GM23338 (cell line): ENCODE data around the gene KCTD10. TPM values are rescaled to one million over a fixed set of nuclear protein-coding genes. Genes with fewer than 3 reads are reported as not detected.

Experiments
- ATAC-seq: fragments of 200-7000 bp; cut with Tn5 transposase; 3 replicates; pipeline ENCODE4 v1.9.1; 2020
- DNase-seq: peaks from one replicate; pipeline ENCODE4 v3.0.0-alpha.2; 2015; ENCODE audit warnings: low spot score
- H2AFZ ChIP-seq: fragments of 200-600 bp; sonication (generic); 2 replicates; pipeline ENCODE4 v1.8.0; 2016; ENCODE audit warnings: antibody characterized with exemption, mild to moderate bottlenecking, moderate library complexity
- H3F3A ChIP-seq: fragments of 200-600 bp; sonication (generic); replicated peaks from 2 replicates; pipeline ENCODE4 v1.8.0; 2017; ENCODE audit warnings: antibody characterized with exemption, mixed run types, low read depth
- H3K27ac ChIP-seq: fragments of 200-600 bp; sonication (generic); 2 replicates; pipeline ENCODE4 v1.6.1; 2016; ENCODE audit warnings: low read depth
- H3K27me3 ChIP-seq: fragments of 200-600 bp; sonication (generic); 2 replicates; pipeline ENCODE4 v1.8.0; 2016; ENCODE audit warnings: mild to moderate bottlenecking, mixed run types, moderate library complexity; ENCODE audit not compliant: insufficient read depth
- H3K36me3 ChIP-seq: fragments of 200-600 bp; sonication (generic); 2 replicates; pipeline ENCODE4 v1.8.0; 2016; ENCODE audit warnings: mild to moderate bottlenecking; ENCODE audit not compliant: insufficient read depth
- H3K4me1 ChIP-seq: fragments of 200-600 bp; sonication (generic); 2 replicates; pipeline ENCODE4 v1.8.0; 2016; ENCODE audit warnings: mild to moderate bottlenecking, moderate library complexity; ENCODE audit not compliant: insufficient read depth
- H3K4me2 ChIP-seq: fragments of 200-600 bp; sonication (generic); 2 replicates; pipeline ENCODE4 v1.7.1; 2017; ENCODE audit warnings: mixed run types
- H3K4me3 ChIP-seq: fragments of 200-600 bp; sonication (generic); 2 replicates; pipeline ENCODE4 v1.6.1; 2016; ENCODE audit warnings: mixed run types
- H3K79me2 ChIP-seq: fragments of 200-600 bp; sonication (generic); replicated peaks from 2 replicates; pipeline ENCODE4 v1.8.0; 2017; ENCODE audit warnings: mild to moderate bottlenecking; ENCODE audit not compliant: insufficient read depth
- H3K9me2 ChIP-seq: fragments of 200-600 bp; sonication (generic); 2 replicates; pipeline ENCODE4 v1.8.0; 2017; ENCODE audit not compliant: insufficient read depth
- H4K20me1 ChIP-seq: fragments of 200-600 bp; sonication (generic); replicated peaks from 2 replicates; pipeline ENCODE4 v1.8.0; 2017; ENCODE audit warnings: mild to moderate bottlenecking; ENCODE audit not compliant: insufficient read depth
- H3K27ac Mint-ChIP-seq: 2 replicates; pipeline ENCODE4 v1.8.0; 2020; ENCODE audit warnings: inconsistent platforms, mild to moderate bottlenecking, moderate library complexity, mixed read lengths
- H3K27me3 Mint-ChIP-seq: 3 replicates; pipeline ENCODE4 v1.8.0; 2022; ENCODE audit warnings: low read depth, mild to moderate bottlenecking, moderate library complexity, mixed read lengths, inconsistent platforms; ENCODE audit not compliant: insufficient read depth, poor library complexity
- H3K36me3 Mint-ChIP-seq: 3 replicates; pipeline ENCODE4 v1.8.0; 2021; ENCODE audit warnings: low read depth, mild to moderate bottlenecking, inconsistent platforms, moderate library complexity, mixed read lengths
- H3K4me1 Mint-ChIP-seq: 3 replicates; pipeline ENCODE4 v1.8.0; 2020; ENCODE audit warnings: mild to moderate bottlenecking, inconsistent platforms, mixed read lengths
- H3K4me3 Mint-ChIP-seq: 3 replicates; pipeline ENCODE4 v1.8.0; 2021; ENCODE audit warnings: moderate library complexity, mild to moderate bottlenecking, inconsistent platforms, mixed read lengths
- H3K9me3 Mint-ChIP-seq: 3 replicates; pipeline ENCODE4 v1.8.0; 2020; ENCODE audit warnings: moderate library complexity, mild to moderate bottlenecking, inconsistent platforms, mixed read lengths
- CREB1 ChIP-seq: fragments of 250-450 bp; sonication (Bioruptor Pico); IDR thresholded peaks from 2 replicates; pipeline ENCODE4 v1.5.0; 2020; ENCODE audit warnings: low read depth, mild to moderate bottlenecking, moderate library complexity
- CTCF ChIP-seq, 2 experiments: fragments of 200-600 bp in 1 of 2; sonication (generic) in 1 of 2; conservative IDR thresholded peaks; 2 replicates each; pipeline versions ENCODE4 v1.5.1 to v1.6.1; 2016 to 2017; ENCODE audit warnings: antibody characterized with exemption in 2 of 2, low read depth in 2 of 2, mild to moderate bottlenecking in 2 of 2, moderate library complexity in 1 of 2
- NANOG ChIP-seq: IDR thresholded peaks from 2 replicates; pipeline ENCODE4 v1.6.1; 2016; ENCODE audit warnings: antibody characterized with exemption, borderline replicate concordance
- POLR2AphosphoS5 ChIP-seq: IDR thresholded peaks from 2 replicates; pipeline ENCODE4 v1.6.1; 2016; ENCODE audit warnings: antibody characterized with exemption, low read depth
- REST ChIP-seq: IDR thresholded peaks from one replicate; pipeline ENCODE4 v1.6.1; 2018; ENCODE audit warnings: antibody characterized with exemption; ENCODE audit not compliant: unreplicated experiment
- STAT1 ChIP-seq: IDR thresholded peaks from one replicate; pipeline ENCODE4 v1.6.1; 2016; ENCODE audit warnings: antibody characterized with exemption; ENCODE audit not compliant: unreplicated experiment
- ZNF114 ChIP-seq: fragments of 250-450 bp; sonication (Bioruptor Pico); IDR thresholded peaks from 2 replicates; pipeline ENCODE4 v1.5.0; 2020; ENCODE audit warnings: mild to moderate bottlenecking, moderate library complexity
- ZNF331 ChIP-seq: fragments of 250-450 bp; sonication (Bioruptor Pico); IDR thresholded peaks from 2 replicates; pipeline ENCODE4 v1.5.0; 2020; ENCODE audit warnings: low read depth, mild to moderate bottlenecking, moderate library complexity
- polyA plus RNA-seq: library from polyadenylated mRNA; unstranded; fragments of >200 nt; fragmentation: Nextera tagmentation; extraction: Ambion mirVana; gene quantifications from 2 replicates; pipeline ENCODE4 v1.2.1, GENCODE V29; 2016
- total RNA-seq: library from RNA; depleted of rRNA; stranded (reverse); fragments of >200 nt; shearing (Covaris generic); gene quantifications from 2 replicates; pipeline ENCODE4 v1.2.3, GENCODE V29; 2014

The KCTD10 gene
- total and polyA plus RNA-seq, 2 experiments from 2014 or later = 15.8 to 45.2 TPM

GRCh38 chr12:109523071-109523470 lies 46.0 kb upstream of the KCTD10 start:
- H2AFZ ChIP-seq = no peak overlapping the region
- no peaks in the 10 kb centered on the region for H3K4me1 ChIP-seq
- no peak overlapping the region for H3K27ac ChIP-seq

GRCh38 chr12:109521831-109522230 lies 44.7 kb upstream of the KCTD10 start:
- no peaks in the 10 kb centered on the region for H3K9me3 Mint-ChIP-seq
- Histone ChIP-seq H2AFZ (no peak overlapping the region), H3K9me2 (no peaks in the 10 kb centered on the region), H3K4me2 (no peak overlapping the region), H4K20me1 (no peaks in the 10 kb centered on the region; the same call in 1 of the 2 replicates), H3K27ac (no peak overlapping the region), H3K27me3 (no peaks in the 10 kb centered on the region), H3K4me3 (no peak overlapping the region), H3F3A (no peaks in the 10 kb centered on the region), H3K79me2 (no peaks in the 10 kb centered on the region), H3K36me3 (no peaks in the 10 kb centered on the region), H3K4me1 (no peaks in the 10 kb centered on the region)
- H3K27me3 Mint-ChIP-seq = peaks cover 7% of the 10 kb centered on the region
- H3K36me3 Mint-ChIP-seq = peaks cover 37% of the 10 kb centered on the region
- TF ChIP-seq STAT1 = no peak
- no peak for TF ChIP-seq CREB1 (CRISPR knock-in tag)
- no peak for TF ChIP-seq POLR2AphosphoS5
- no peak for ATAC-seq
- no peak overlapping the region for H3K4me3 Mint-ChIP-seq
- no peak for DNase-seq
- no peak overlapping the region for H3K27ac Mint-ChIP-seq
- peaks cover 5% of the 10 kb centered on the region for H3K4me1 Mint-ChIP-seq

More at GRCh38 chr12:109523071-109523470, 46.0 kb upstream of the KCTD10 start:
- Mint-ChIP-seq H3K9me3 (no peaks in the 10 kb centered on the region), H3K4me3 (no peak overlapping the region), H3K27me3 (peaks cover 7% of the 10 kb centered on the region), H3K27ac (peak overlapping the region; percentile 8; the same call in 1 of the 2 replicates), H3K36me3 (peaks cover 29% of the 10 kb centered on the region), H3K4me1 (peaks cover 5% of the 10 kb centered on the region)
- no peak for ATAC-seq
- TF ChIP-seq ZNF114 (no peak), CREB1 (CRISPR knock-in tag) (no peak), REST (no peak), ZNF331 (CRISPR knock-in tag) (no peak)
- no peak for DNase-seq
- Histone ChIP-seq H3K27me3 (no peaks in the 10 kb centered on the region), H3K4me3 (no peak overlapping the region), H3K79me2 (no peaks in the 10 kb centered on the region), H4K20me1 (no peaks in the 10 kb centered on the region; the same call in 1 of the 2 replicates), H3K4me2 (no peak overlapping the region), H3K36me3 (no peaks in the 10 kb centered on the region), H3F3A (no peaks in the 10 kb centered on the region), H3K9me2 (no peaks in the 10 kb centered on the region)

- Mint-ChIP-seq H3K4me1 (peaks cover 5% of the 10 kb centered on the region), H3K36me3 (peaks cover 40% of the 10 kb centered on the region), H3K4me3 (no peak overlapping the region), H3K27ac (0 out of 2 replicates have a peak overlapping the region, but pooled peaks have one; percentile 56), H3K9me3 (no peaks in the 10 kb centered on the region), H3K27me3 (peaks cover 7% of the 10 kb centered on the region)
- no peaks in the 10 kb centered on the region for H3F3A ChIP-seq
- no peak overlapping the region for H2AFZ ChIP-seq
- no peak for TF ChIP-seq REST
- TF ChIP-seq ZNF114 = no peak
- no peak for TF ChIP-seq ZNF331 (CRISPR knock-in tag)
- TF ChIP-seq CTCF (conservative IDR thresholded peaks at IDR 0.05; ENCODE audit: low read depth in 2 of 2) = no peak
- no peak for TF ChIP-seq NANOG
- H3K36me3 ChIP-seq = no peaks in the 10 kb centered on the region
- DNase-seq (no peak), ATAC-seq (no peak)
- no peak overlapping the region for H3K4me2 ChIP-seq
- no peak overlapping the region for H3K27ac ChIP-seq
- no peaks in the 10 kb centered on the region; the same call in 1 of the 2 replicates for H4K20me1 ChIP-seq
- H3K9me2 ChIP-seq = no peaks in the 10 kb centered on the region
- no peaks in the 10 kb centered on the region for H3K79me2 ChIP-seq
- H3K27me3 ChIP-seq = no peaks in the 10 kb centered on the region
- no peaks in the 10 kb centered on the region for H3K4me1 ChIP-seq
- no peak overlapping the region for H3K4me3 ChIP-seq
Observed at GRCh38 chr12:109519787-109520186, 42.7 kb upstream of the KCTD10 start.
